Measurements from ENCODE around the gene PRXL2A. TPM values are rescaled to one million over a fixed set of nuclear protein-coding genes. Genes with fewer than 3 reads are reported as not detected.

PRXL2A gene
- total and polyA plus RNA-seq, 5 donors: 91.3 to 162 (median 105) TPM

DNA sequence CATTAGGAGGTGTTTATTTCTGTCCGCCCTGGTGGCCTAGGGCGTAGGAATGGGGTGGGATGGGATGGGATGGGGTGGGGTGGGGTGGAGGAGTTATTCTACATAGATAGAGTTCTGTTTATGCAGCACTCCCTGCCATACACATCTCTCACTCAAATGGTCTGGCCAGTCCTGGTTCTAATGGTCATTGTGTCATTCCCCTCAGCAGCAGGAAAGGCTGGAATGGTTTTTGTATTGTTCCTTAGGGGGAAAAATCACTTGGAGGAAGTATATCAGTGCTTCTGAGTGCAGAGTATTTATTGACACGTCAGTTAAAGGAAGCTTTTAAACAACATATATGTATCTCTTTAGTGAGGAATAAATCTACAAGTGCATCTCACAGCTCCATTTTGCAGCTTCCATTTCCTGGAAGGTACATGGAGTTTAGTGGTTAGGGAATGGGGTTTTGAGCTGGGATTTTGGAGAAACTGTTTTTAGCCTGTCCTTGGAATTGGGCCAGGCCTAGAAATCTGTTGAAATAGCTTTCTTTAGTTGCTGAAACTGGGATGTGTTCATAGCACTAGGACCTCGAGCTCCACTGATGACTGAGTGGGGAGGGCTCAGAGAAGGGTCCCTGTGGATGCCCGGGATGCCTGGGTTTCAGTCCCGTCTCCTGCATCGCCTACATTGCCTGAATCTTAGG is 54.1 kb downstream of the PRXL2A start:
- peak; percentile 20 to 63 for ATAC-seq
- peak in 2 of 3 donors; percentile 18 to 43 for DNase-seq
- H3K4me1 ChIP-seq (ENCODE audit: control insufficient read depth, insufficient read depth, low read length): peaks cover 59% of the 10 kb centered on the region
- no peaks in the 10 kb centered on the region for H3K27me3 ChIP-seq (ENCODE audit: control insufficient read depth, insufficient read depth)
- 33% methylated on average over 7 of the region's 7 CpGs for WGBS
- peak overlapping the region; percentile 74 for H3K27ac ChIP-seq (ENCODE audit: low read length)
- peak overlapping the region; percentile 5 for H3K4me3 ChIP-seq (ENCODE audit: low read length)
- intact Hi-C loops (cut with DNase I): loop anchor here in 1 of 4 donors (5.0 kb wide), 1 partner anchor 35 kb away; no protein-coding TSS in a partner anchor
- no peaks in the 10 kb centered on the region for H3K9me3 ChIP-seq (ENCODE audit: control insufficient read depth, low read length)

DNA sequence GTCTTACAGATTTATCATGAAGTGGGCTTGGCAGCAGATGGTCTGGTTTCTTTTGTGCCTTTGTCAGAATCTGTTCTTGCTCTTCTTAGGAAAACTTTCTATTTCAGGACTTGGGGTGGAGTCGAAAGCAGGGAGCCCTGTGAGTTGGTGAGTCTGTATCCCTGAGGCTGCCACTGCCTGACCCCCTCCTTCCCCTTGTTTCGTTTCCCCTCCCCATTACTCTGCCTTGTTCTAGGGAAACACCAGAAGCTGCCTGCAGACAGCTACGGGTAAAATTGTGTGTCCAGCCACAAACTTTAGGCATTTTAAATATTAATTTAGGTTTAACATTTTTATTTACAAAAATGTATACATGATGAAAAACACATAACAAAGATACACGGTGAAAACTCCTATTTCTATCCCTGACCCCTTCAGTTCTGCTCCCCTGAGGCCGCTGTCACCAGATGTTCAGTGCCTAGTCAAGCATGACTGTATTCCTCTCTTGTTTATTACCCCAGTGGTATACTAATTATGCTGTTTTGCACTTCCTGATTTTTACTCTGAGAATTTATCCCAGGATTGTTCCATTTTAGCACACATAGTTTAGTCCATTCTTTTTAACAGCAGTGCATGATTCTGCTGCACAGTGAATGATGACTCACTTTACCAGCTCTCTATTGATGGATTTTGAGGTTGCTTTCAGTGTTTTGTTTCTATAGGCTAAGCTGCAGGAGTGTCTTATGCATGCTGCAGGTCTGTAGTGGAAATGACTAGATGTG is 54.8 kb downstream of the PRXL2A start:
- 38% methylated on average over 5 of the region's 5 CpGs for WGBS
- Histone ChIP-seq H3K4me3 (ENCODE audit: low read length) (peak overlapping the region; percentile 5), H3K27me3 (ENCODE audit: control insufficient read depth, insufficient read depth) (no peaks in the 10 kb centered on the region), H3K9me3 (ENCODE audit: control insufficient read depth, low read length) (no peaks in the 10 kb centered on the region), H3K4me1 (ENCODE audit: control insufficient read depth, insufficient read depth, low read length) (peaks cover 59% of the 10 kb centered on the region), H3K27ac (ENCODE audit: low read length) (peak overlapping the region; percentile 69)
- intact Hi-C loops (cut with DNase I): loop anchor here in 1 of 4 donors (5.0 kb wide), 1 partner anchor 34 kb away; no protein-coding TSS in a partner anchor
- ATAC-seq: no peak
- DNase-seq: peak in 1 of 3 donors; percentile 23

DNA sequence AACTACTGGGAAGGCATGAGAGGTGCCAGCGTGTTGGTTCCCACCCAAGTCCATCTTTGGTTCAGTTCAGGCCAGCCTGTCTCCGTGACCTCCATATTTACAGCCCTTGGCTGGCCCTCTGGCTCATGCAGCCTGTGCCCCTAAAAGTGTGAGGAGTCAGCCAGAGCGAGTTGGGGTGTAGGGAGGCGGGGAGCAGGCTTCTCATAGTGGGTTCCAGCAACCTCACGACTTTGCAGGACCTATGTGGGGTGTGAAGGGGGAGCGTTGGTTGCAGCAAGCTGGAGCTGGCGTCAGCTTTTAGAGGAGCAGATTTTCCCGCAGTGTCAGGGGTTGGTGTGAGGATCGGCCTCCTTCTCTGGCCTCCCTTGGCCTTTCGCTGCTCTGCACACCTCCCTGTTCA is 55.5 kb downstream of the PRXL2A start:
- H3K27ac ChIP-seq (ENCODE audit: low read length): peak overlapping the region; percentile 90
- no peak overlapping the region for H3K4me3 ChIP-seq (ENCODE audit: low read length)
- H3K9me3 ChIP-seq (ENCODE audit: control insufficient read depth, low read length): no peaks in the 10 kb centered on the region
- 80% methylated on average over 10 of the region's 10 CpGs for WGBS
- H3K27me3 ChIP-seq (ENCODE audit: control insufficient read depth, insufficient read depth): no peaks in the 10 kb centered on the region
- DNase-seq: peak in 1 of 3 donors; percentile 34
- intact Hi-C loops (cut with DNase I): loop anchor here in 1 of 4 donors (5.0 kb wide), 1 partner anchor 33 kb away; no protein-coding TSS in a partner anchor
- no peak for ATAC-seq
- H3K4me1 ChIP-seq (ENCODE audit: control insufficient read depth, insufficient read depth, low read length): peaks cover 58% of the 10 kb centered on the region

GRCh38 chr10:80464557-80465450 is 56.5 kb downstream of the PRXL2A start:
- WGBS: 39% methylated on average over 14 of the region's 14 CpGs
- intact Hi-C loops (cut with DNase I): loop anchor here in 1 of 4 donors (5.0 kb wide), 1 partner anchor 32 kb away; no protein-coding TSS in a partner anchor
- Histone ChIP-seq H3K4me3 (ENCODE audit: low read length) (peak overlapping the region; percentile 1), H3K4me1 (ENCODE audit: control insufficient read depth, insufficient read depth, low read length) (peaks cover 49% of the 10 kb centered on the region), H3K27me3 (ENCODE audit: control insufficient read depth, insufficient read depth) (no peaks in the 10 kb centered on the region), H3K9me3 (ENCODE audit: control insufficient read depth, low read length) (no peaks in the 10 kb centered on the region), H3K27ac (ENCODE audit: low read length) (peak overlapping the region; percentile 90)
- ATAC-seq: peak; percentile 34 to 54
- DNase-seq: peak in 2 of 3 donors; percentile 70 to 74

DNA sequence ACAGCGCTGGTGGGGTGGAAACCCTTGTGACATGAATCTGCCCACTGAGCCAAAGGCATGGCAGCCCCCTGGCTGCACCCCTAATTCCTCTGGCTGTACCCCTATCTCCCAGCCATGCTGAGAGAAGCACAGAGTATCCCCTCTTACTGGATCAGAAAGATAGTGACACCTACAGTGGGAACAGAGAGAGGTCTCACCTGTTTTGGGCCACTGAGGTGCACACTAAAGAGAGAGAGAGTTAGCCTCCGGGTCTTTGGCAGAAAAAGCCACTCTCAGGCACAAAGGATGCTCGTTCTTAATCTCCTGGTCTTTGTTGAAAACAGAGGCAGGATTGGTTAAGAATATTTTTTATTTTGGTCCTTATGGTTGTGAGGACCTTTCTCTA is 57.1 kb downstream of the PRXL2A start:
- H3K27me3 ChIP-seq (ENCODE audit: control insufficient read depth, insufficient read depth): no peaks in the 10 kb centered on the region
- H3K27ac ChIP-seq (ENCODE audit: low read length): peak overlapping the region; percentile 48
- H3K9me3 ChIP-seq (ENCODE audit: control insufficient read depth, low read length): no peaks in the 10 kb centered on the region
- peak overlapping the region; percentile 1 for H3K4me3 ChIP-seq (ENCODE audit: low read length)
- H3K4me1 ChIP-seq (ENCODE audit: control insufficient read depth, insufficient read depth, low read length): peaks cover 48% of the 10 kb centered on the region
- no peak for ATAC-seq
- WGBS: 52% methylated on average over 3 of the region's 3 CpGs
- DNase-seq: no peak
- intact Hi-C loops (cut with DNase I): no loop called here

DNA sequence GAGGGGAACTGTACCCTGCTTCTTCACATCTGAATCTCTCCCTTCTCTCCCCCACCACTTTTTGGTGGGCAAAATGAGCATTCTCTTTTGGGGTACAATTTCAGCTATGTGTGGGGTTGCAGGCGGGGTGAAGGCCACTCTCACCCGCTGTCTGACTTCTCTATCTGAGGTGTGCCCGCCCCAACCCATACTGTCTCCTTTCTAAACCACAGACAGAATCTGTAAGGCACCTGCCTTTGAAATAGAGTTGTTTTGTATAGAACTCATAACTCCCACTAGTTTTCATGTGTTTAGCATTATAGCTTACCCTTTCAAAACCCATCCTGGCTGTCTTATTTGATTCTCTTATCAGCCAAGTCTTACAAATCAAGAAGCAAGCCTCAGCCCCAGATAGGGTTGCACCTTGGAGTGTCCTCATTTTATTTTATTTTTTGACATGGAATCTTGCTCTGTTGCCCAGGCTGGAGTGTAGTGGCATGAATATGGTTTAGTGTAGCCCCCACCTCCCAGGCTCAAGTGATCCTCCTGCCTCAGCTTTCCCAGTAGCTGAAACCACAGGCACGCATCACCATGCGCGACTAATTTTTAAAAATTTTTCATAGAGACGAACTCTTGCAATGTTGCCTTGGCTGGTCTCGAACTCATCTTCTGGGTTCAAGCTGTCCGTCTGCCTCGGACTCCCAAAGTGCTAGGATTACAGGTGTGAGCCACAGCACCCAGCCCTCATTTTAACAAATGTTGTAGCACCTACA is 57.7 kb downstream of the PRXL2A start:
- Histone ChIP-seq H3K27ac (ENCODE audit: low read length) (peak overlapping the region; percentile 66), H3K9me3 (ENCODE audit: control insufficient read depth, low read length) (no peaks in the 10 kb centered on the region), H3K27me3 (ENCODE audit: control insufficient read depth, insufficient read depth) (no peaks in the 10 kb centered on the region), H3K4me1 (ENCODE audit: control insufficient read depth, insufficient read depth, low read length) (peaks cover 48% of the 10 kb centered on the region), H3K4me3 (ENCODE audit: low read length) (no peak overlapping the region)
- WGBS: 82% methylated on average over 10 of the region's 10 CpGs
- ATAC-seq: no peak
- DNase-seq: no peak
- intact Hi-C loops (cut with DNase I): no loop called here

GRCh38 chr10:80466724-80467326 is 58.5 kb downstream of the PRXL2A start:
- Histone ChIP-seq H3K9me3 (ENCODE audit: control insufficient read depth, low read length) (no peaks in the 10 kb centered on the region), H3K27me3 (ENCODE audit: control insufficient read depth, insufficient read depth) (no peaks in the 10 kb centered on the region), H3K4me1 (ENCODE audit: control insufficient read depth, insufficient read depth, low read length) (peaks cover 47% of the 10 kb centered on the region), H3K27ac (ENCODE audit: low read length) (peak overlapping the region; percentile 66), H3K4me3 (ENCODE audit: low read length) (no peak overlapping the region)
- 64% methylated on average over 10 of the region's 10 CpGs for WGBS
- no peak for ATAC-seq
- no peak for DNase-seq
- intact Hi-C loops (cut with DNase I): no loop called here

DNA sequence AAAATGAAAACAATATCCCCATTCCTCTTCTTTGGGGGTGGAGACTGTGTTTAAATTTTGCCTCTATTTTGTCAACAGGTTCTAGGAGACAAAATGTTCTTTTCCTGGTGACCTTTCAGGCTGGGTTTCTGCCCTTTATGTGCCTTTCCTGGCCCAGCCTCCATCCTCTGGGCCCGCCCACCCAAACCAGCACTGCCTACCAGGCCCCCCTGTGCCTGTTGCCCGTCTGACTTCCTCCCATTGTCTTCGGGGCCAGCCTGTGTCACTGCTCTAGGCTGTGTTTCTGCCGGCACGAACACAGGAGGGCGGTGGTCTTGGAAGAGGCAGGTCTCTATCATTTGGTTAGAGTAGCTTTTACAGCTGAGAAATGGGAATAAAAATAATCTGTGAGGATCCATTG is 59.7 kb downstream of the PRXL2A start:
- WGBS: 41% methylated on average over 6 of the region's 6 CpGs
- Histone ChIP-seq H3K4me1 (ENCODE audit: control insufficient read depth, insufficient read depth, low read length) (peaks cover 45% of the 10 kb centered on the region), H3K27ac (ENCODE audit: low read length) (peak overlapping the region; percentile 29), H3K27me3 (ENCODE audit: control insufficient read depth, insufficient read depth) (no peaks in the 10 kb centered on the region), H3K9me3 (ENCODE audit: control insufficient read depth, low read length) (no peaks in the 10 kb centered on the region), H3K4me3 (ENCODE audit: low read length) (no peak overlapping the region)
- intact Hi-C loops (cut with DNase I): no loop called here
- peak; percentile 85 to 91 (median 89) for DNase-seq
- peak; percentile 91 to 96 for ATAC-seq

- Histone ChIP-seq H3K4me3 (ENCODE audit: low read length) (peak overlapping the region; percentile 15), H3K27me3 (ENCODE audit: control insufficient read depth, insufficient read depth) (no peaks in the 10 kb centered on the region), H3K4me1 (ENCODE audit: control insufficient read depth, insufficient read depth, low read length) (peaks cover 49% of the 10 kb centered on the region), H3K27ac (ENCODE audit: low read length) (peak overlapping the region; percentile 89), H3K9me3 (ENCODE audit: control insufficient read depth, low read length) (no peaks in the 10 kb centered on the region)
- intact Hi-C loops (cut with DNase I): no loop called here
- DNase-seq: no peak
- ATAC-seq: no peak
- WGBS: 71% methylated on average over 7 of the region's 7 CpGs
Measured at GRCh38 chr10:80468806-80469421, 60.6 kb downstream of the PRXL2A start.

Measured in right cardiac atrium (tissue), 5 donors.